DND-41 (cell line): ENCODE data around the gene TBC1D8.

Experiments used
- ATAC-seq: fragments of 200-7000 bp; cut with Tn5 transposase; 3 replicates; pipeline ENCODE4 v1.9.1; 2021; ENCODE audit warnings: low read depth; ENCODE audit not compliant: insufficient read depth
- DNase-seq: peaks from one replicate; pipeline ENCODE4 v3.0.0-alpha.2; 2020
- H2AFZ ChIP-seq: 2 replicates; pipeline ENCODE4 v1.6.0; 2012; ENCODE audit warnings: low read depth, low read length
- H3K27ac ChIP-seq: 2 replicates; pipeline ENCODE4 v1.5.1; 2012; ENCODE audit warnings: low read length, inconsistent platforms
- H3K27me3 ChIP-seq: fragments of 200-600 bp; sonication (generic); 2 replicates; pipeline ENCODE4 v1.6.0; 2012; ENCODE audit warnings: low read length, mild to moderate bottlenecking, inconsistent platforms; ENCODE audit not compliant: insufficient read depth, poor library complexity
- H3K36me3 ChIP-seq: 2 replicates; pipeline ENCODE4 v1.5.1; 2012; ENCODE audit warnings: low read length, inconsistent platforms; ENCODE audit not compliant: insufficient read depth
- H3K4me1 ChIP-seq: 2 replicates; pipeline ENCODE4 v1.5.1; 2012; ENCODE audit warnings: mild to moderate bottlenecking, low read length; ENCODE audit not compliant: insufficient read depth
- H3K4me2 ChIP-seq: 2 replicates; pipeline ENCODE4 v1.6.0; 2012; ENCODE audit warnings: mild to moderate bottlenecking, moderate library complexity, low read length, inconsistent platforms; ENCODE audit not compliant: insufficient read depth
- H3K4me3 ChIP-seq, 2 experiments: fragments of 200-600 bp in 1 of 2; shearing (Covaris generic) in 1 of 2; 2 replicates each; pipeline ENCODE4 v1.5.1; 2012 to 2016; ENCODE audit warnings: inconsistent platforms in 2 of 2, low read length in 2 of 2, mild to moderate bottlenecking in 2 of 2, low read depth in 1 of 2, moderate library complexity in 1 of 2
- H3K79me2 ChIP-seq: 2 replicates; pipeline ENCODE4 v1.6.0; 2012; ENCODE audit warnings: low read length, inconsistent platforms; ENCODE audit not compliant: insufficient read depth
- H3K9ac ChIP-seq: 2 replicates; pipeline ENCODE4 v1.6.0; 2012; ENCODE audit warnings: low read depth, mild to moderate bottlenecking, inconsistent platforms, low read length, moderate library complexity
- H3K9me3 ChIP-seq: 2 replicates; pipeline ENCODE4 v1.5.1; 2012; ENCODE audit warnings: low read length, moderate library complexity, mild to moderate bottlenecking, inconsistent platforms; ENCODE audit not compliant: insufficient read depth, severe bottlenecking
- H4K20me1 ChIP-seq: 2 replicates; pipeline ENCODE4 v1.6.0; 2012; ENCODE audit warnings: low read length; ENCODE audit not compliant: insufficient read depth
- CTCF ChIP-seq: IDR thresholded peaks from 2 replicates; pipeline ENCODE4 v1.5.1; 2012; ENCODE audit warnings: borderline replicate concordance, low read length, moderate library complexity, mild to moderate bottlenecking; ENCODE audit not compliant: poor library complexity, severe bottlenecking; ENCODE audit errors: extremely low read depth
- EZH2 ChIP-seq: IDR thresholded peaks from 3 replicates; pipeline ENCODE4 v1.6.1; 2012; ENCODE audit warnings: borderline replicate concordance, low read depth, mild to moderate bottlenecking, moderate library complexity, low read length, inconsistent platforms; ENCODE audit not compliant: severe bottlenecking

Gene TBC1D8

GRCh38 chr2:100988630-100989417 lies 162.4 kb downstream of the TBC1D8 start:
- Histone ChIP-seq H3K9me3 (no peaks in the 10 kb centered on the region), H3K79me2 (no peaks in the 10 kb centered on the region), H3K9ac (no peak overlapping the region), H3K4me1 (no peaks in the 10 kb centered on the region), H2AFZ (no peak overlapping the region), H3K27ac (no peak overlapping the region), H3K27me3 (no peaks in the 10 kb centered on the region), H3K4me3 (no peak overlapping the region), H3K36me3 (no peaks in the 10 kb centered on the region), H3K4me2 (no peak overlapping the region), H4K20me1 (0 out of 2 replicates have a peak, but pooled peaks cover 3% of the 10 kb centered on the region)
- DNase-seq = no peak
- no peak for ATAC-seq
- TF ChIP-seq EZH2 (no peak), CTCF (no peak)

DNA sequence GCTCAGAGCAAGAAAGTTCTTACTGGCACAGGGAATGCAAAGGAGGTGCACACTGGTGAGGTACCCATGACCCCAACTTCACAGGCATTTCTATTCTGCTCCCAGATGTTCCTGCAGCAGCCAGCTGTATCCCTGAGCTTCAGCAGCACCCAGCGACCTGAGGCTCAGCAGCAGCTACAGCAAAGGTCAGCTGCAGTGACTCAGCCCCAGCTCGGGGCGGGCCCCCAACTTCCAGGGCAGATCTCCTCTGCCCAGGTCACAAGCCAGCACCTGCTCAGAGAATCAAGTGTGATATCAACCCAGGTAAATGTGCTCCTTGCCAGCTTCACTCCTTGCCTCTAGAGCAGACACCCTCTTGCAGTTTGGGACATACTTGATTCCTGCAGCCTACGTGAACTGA lies 163.2 kb downstream of the TBC1D8 start:
- H3K4me1 ChIP-seq = no peaks in the 10 kb centered on the region
- no peak overlapping the region for H3K27ac ChIP-seq
- no peak overlapping the region for H3K4me2 ChIP-seq
- TF ChIP-seq CTCF = no peak
- 0 out of 2 replicates have a peak, but pooled peaks cover 3% of the 10 kb centered on the region for H4K20me1 ChIP-seq
- H3K79me2 ChIP-seq = no peaks in the 10 kb centered on the region
- H3K4me3 ChIP-seq = no peak overlapping the region
- no peaks in the 10 kb centered on the region for H3K27me3 ChIP-seq
- ATAC-seq (no peak), DNase-seq (no peak)
- no peaks in the 10 kb centered on the region for H3K36me3 ChIP-seq
- no peak overlapping the region for H2AFZ ChIP-seq
- H3K9me3 ChIP-seq = no peaks in the 10 kb centered on the region
- H3K9ac ChIP-seq = no peak overlapping the region

- no peak overlapping the region for H2AFZ ChIP-seq
- no peaks in the 10 kb centered on the region for H3K79me2 ChIP-seq
- H3K27ac ChIP-seq = no peak overlapping the region
- H3K4me3 ChIP-seq = no peak overlapping the region
- H3K27me3 ChIP-seq = no peaks in the 10 kb centered on the region
- DNase-seq (no peak), ATAC-seq (no peak)
- no peaks in the 10 kb centered on the region for H3K9me3 ChIP-seq
- no peak overlapping the region for H3K9ac ChIP-seq
- no peak overlapping the region for H3K4me2 ChIP-seq
- no peaks in the 10 kb centered on the region for H3K36me3 ChIP-seq
- TF ChIP-seq EZH2 (no peak), CTCF (no peak)
- H4K20me1 ChIP-seq = 0 out of 2 replicates have a peak, but pooled peaks cover 3% of the 10 kb centered on the region
- no peaks in the 10 kb centered on the region for H3K4me1 ChIP-seq
Measured at GRCh38 chr2:100987536-100987935, 163.6 kb downstream of the TBC1D8 start.
